K562 (cell line): ENCODE data around the gene SLC22A24. TPM values are rescaled to one million over a fixed set of nuclear protein-coding genes. Genes with fewer than 3 reads are reported as not detected.

Source experiments
- ATAC-seq: fragments of 200-7000 bp; cut with Tn5 transposase; 3 replicates; pipeline ENCODE4 v1.9.1; 2020; ENCODE audit warnings: moderate library complexity
- BruUV-seq: library from RNA; stranded (reverse); fragments of 400-500 nt; replicated peaks from 2 replicates; lab custom pipeline; 2021; lab: Mats Ljungman, UMichigan
- CTCF ChIA-PET: fragments of 300-600 bp; formaldehyde crosslinking; extraction: SDS; loops from one replicate; lab custom pipeline; 2021; ENCODE audit warnings: low intra/inter-chr PET ratio; lab: Yijun Ruan, JAX
- POLR2A ChIA-PET: fragments of 300-600, 350-650 bp; sonication (Branson Sonifier 250); formaldehyde crosslinking; extraction: SDS; loops from one replicate; lab custom pipeline; 2021; ENCODE audit warnings: antibody characterized with exemption, inconsistent platforms; lab: Yijun Ruan, JAX
- DNase-seq, 4 experiments: peaks; one replicate each; pipeline versions ENCODE4 v3.0.0 to v3.0.0-alpha.2; 2011 to 2018; ENCODE audit warnings: low spot score in 3 of 4, mixed read lengths in 3 of 4; ENCODE audit errors: extremely low read depth in 1 of 4
- FAIRE-seq: peaks from 2 replicates; lab custom pipeline; 2011; peaks lifted over from hg19 to GRCh38; lab: Jason Lieb, UNC
- H2AFZ ChIP-seq: 2 replicates; pipeline ENCODE4 v1.6.0; 2011; ENCODE audit warnings: low read depth, low read length, control low read depth, inconsistent platforms
- H3K27ac ChIP-seq: fragments of 200-600 bp; 3 replicates; pipeline ENCODE4 v1.8.0; 2011; ENCODE audit warnings: low read depth, mild to moderate bottlenecking, control low read depth, inconsistent platforms, low read length, moderate library complexity, mixed read lengths; ENCODE audit errors: extremely low read depth
- H3K27me3 ChIP-seq, 2 experiments: fragments of 300-600 bp in 1 of 2; 2 replicates in 1 of 2; 3 replicates in 1 of 2; pipeline versions ENCODE4 v1.6.0 to v1.8.0; 2011; ENCODE audit warnings: inconsistent platforms in 2 of 2, low read length in 2 of 2, mild to moderate bottlenecking in 1 of 2, mixed read lengths in 1 of 2, moderate library complexity in 1 of 2; ENCODE audit not compliant: control insufficient read depth in 2 of 2, insufficient read depth in 2 of 2
- H3K36me3 ChIP-seq: fragments of 300-600 bp; 3 replicates; pipeline ENCODE4 v1.8.0; 2011; ENCODE audit warnings: mild to moderate bottlenecking, low read length, inconsistent platforms; ENCODE audit not compliant: control insufficient read depth, insufficient read depth
- H3K4me1 ChIP-seq, 2 experiments: fragments of 200-600 bp in 1 of 2; replicated peaks in 1 of 2; 2 replicates in 1 of 2; 3 replicates in 1 of 2; pipeline versions ENCODE4 v1.5.1 to v1.8.0; 2011; ENCODE audit warnings: inconsistent platforms in 2 of 2, low read length in 2 of 2, mild to moderate bottlenecking in 1 of 2, mixed read lengths in 1 of 2, moderate library complexity in 1 of 2; ENCODE audit not compliant: control insufficient read depth in 2 of 2, insufficient read depth in 2 of 2
- H3K4me2 ChIP-seq: 2 replicates; pipeline ENCODE4 v1.6.1; 2011; ENCODE audit warnings: low read length, control low read depth, inconsistent platforms, mixed read lengths; ENCODE audit not compliant: insufficient read depth
- H3K4me3 ChIP-seq: fragments of 200-600 bp; sonication (generic), shearing (Covaris generic); 2 replicates; pipeline ENCODE4 v1.5.1; 2016; ENCODE audit warnings: control low read depth, inconsistent platforms
- H3K79me2 ChIP-seq: fragments of 200-600 bp; 3 replicates; pipeline ENCODE4 v1.8.0; 2011; ENCODE audit warnings: low read length, inconsistent platforms; ENCODE audit not compliant: control insufficient read depth, insufficient read depth
- H3K9ac ChIP-seq, 2 experiments: 2 replicates each; pipeline versions ENCODE4 v1.6.0 to v1.6.1; 2011; ENCODE audit warnings: low read depth in 2 of 2, low read length in 2 of 2, control low read depth in 1 of 2, inconsistent platforms in 1 of 2, mild to moderate bottlenecking in 1 of 2, mixed read lengths in 1 of 2; ENCODE audit not compliant: insufficient read depth in 1 of 2
- H3K9me1 ChIP-seq: one replicate; pipeline ENCODE4 v1.6.0; 2011; ENCODE audit warnings: inconsistent platforms, mild to moderate bottlenecking, low read length, moderate library complexity; ENCODE audit not compliant: control insufficient read depth, insufficient read depth
- H3K9me3 ChIP-seq: replicated peaks from 2 replicates; pipeline ENCODE4 v1.5.1; 2011; ENCODE audit warnings: low read depth, low read length, inconsistent platforms; ENCODE audit not compliant: control insufficient read depth, insufficient read depth
- H4K20me1 ChIP-seq: replicated peaks from 2 replicates; pipeline ENCODE4 v1.6.1; 2011; ENCODE audit warnings: low read length, inconsistent platforms, mixed read lengths; ENCODE audit not compliant: control insufficient read depth, insufficient read depth
- KAT2B ChIP-seq: IDR thresholded peaks from one replicate; pipeline ENCODE4 v1.6.1; 2012; ENCODE audit warnings: low read depth, mild to moderate bottlenecking, control low read depth, inconsistent platforms, low read length, moderate library complexity
- MCM7 ChIP-seq, 2 experiments: fragments of 450-650 bp; IDR thresholded peaks; 2 replicates each; pipeline ENCODE4 v1.6.1; 2016 to 2018
- NCOA6 ChIP-seq: fragments of 450-650 bp; IDR thresholded peaks from 2 replicates; pipeline ENCODE4 v1.6.1; 2017; ENCODE audit warnings: mild to moderate bottlenecking
- PTRF ChIP-seq: fragments of 450-650 bp; IDR thresholded peaks from 2 replicates; pipeline ENCODE4 v1.6.1; 2016; ENCODE audit warnings: mild to moderate bottlenecking, missing genetic modification characterization, missing compliant biosample characterization
- SETDB1 ChIP-seq: IDR thresholded peaks from one replicate; pipeline ENCODE4 v1.6.1; 2012; ENCODE audit warnings: low read length, control low read depth, inconsistent platforms
- SRSF7 ChIP-seq: fragments of 200-400 bp; formaldehyde crosslinking; optimal IDR thresholded peaks from 2 replicates; pipeline ENCODE3; 2017; ENCODE audit warnings: mild to moderate bottlenecking, low read depth, low read length
- TCFL5 ChIP-seq: fragments of 250-450 bp; sonication (Bioruptor Pico); conservative IDR thresholded peaks from 2 replicates; pipeline ENCODE4 v1.6.1; 2021; ENCODE audit warnings: mild to moderate bottlenecking, moderate library complexity, matching md5 sums
- ZBED1 ChIP-seq: IDR thresholded peaks from 2 replicates; pipeline ENCODE4 v1.6.1; 2014
- ZNF354B ChIP-seq: fragments of 250-450 bp; sonication (Bioruptor Pico); IDR thresholded peaks from 2 replicates; pipeline ENCODE4 v1.4.0; 2020
- ZNF449 ChIP-seq: fragments of 250-450 bp; sonication (Bioruptor Pico); IDR thresholded peaks from 2 replicates; pipeline ENCODE4 v1.8.0; 2022; ENCODE audit warnings: moderate library complexity, mild to moderate bottlenecking, inconsistent platforms
- WGBS: fragments of 100-300 bp; shearing (Covaris generic); methylation state at CpG from one replicate; pipeline ENCODE4 v1.1.6; 2016; ENCODE audit warnings: low coverage, mixed read lengths; ENCODE audit not compliant: insufficient coverage; ENCODE audit errors: missing lambda C conversion rate; 5-methylcytosine and 5-hydroxymethylcytosine counted together
- in situ Hi-C: fragments of 300-500 bp; cut with MboI; formaldehyde crosslinking; loops from 4 replicates; pipeline ENCODE4 v1.15.0; 2018; ENCODE audit warnings: inconsistent platforms, mixed read lengths
- intact Hi-C: fragments of 100-400 bp; cut with micrococcal nuclease; formaldehyde crosslinking; loops from 2 replicates; pipeline ENCODE4 v1.14.2; 2022
- polyA plus RNA-seq, 8 experiments: library from polyadenylated mRNA; depleted of rRNA in 4 of 8; stranded (reverse) in 5 of 8; unstranded in 3 of 8; fragments of >200 nt; fragmentation: Nextera tagmentation in 2 of 8; fragmentation: Illumina TruSeq in 1 of 8; extraction: Ambion mirVana in 2 of 8; extraction: Trizol in 1 of 8; gene quantifications; 2 replicates each; pipeline versions ENCODE4 v1.2.1 to v1.2.3, GENCODE V29; 2011 to 2014; ENCODE audit warnings: inconsistent platforms in 1 of 8, missing spikeins in 1 of 8
- total RNA-seq, 7 experiments: library from RNA; depleted of rRNA in 6 of 7; stranded (reverse); fragments of >200 nt in 6 of 7; fragmentation: Illumina TruSeq in 2 of 7; extraction: Trizol in 2 of 7; gene quantifications; 2 replicates each; pipeline versions ENCODE4 v1.2.1 to v1.2.3, GENCODE V29; 2011 to 2021; ENCODE audit warnings: low replicate concordance in 1 of 7

SLC22A24 gene
- total and polyA plus RNA-seq, 9 of the 15 experiments (the other 6 are each of a cell fraction or from before 2014, with no cell fraction given) = not detected

- Histone ChIP-seq H3K4me3 (no peak overlapping the region), H3K79me2 (no peaks in the 10 kb centered on the region), H3K9me1 (no peaks in the 10 kb centered on the region), H3K9ac (no peak overlapping the region), H3K27me3 (no peaks in the 10 kb centered on the region), H3K4me1 (no peaks in the 10 kb centered on the region), H3K4me2 (no peak overlapping the region), H2AFZ (no peak overlapping the region), H3K36me3 (no peaks in the 10 kb centered on the region), H4K20me1 (no peaks in the 10 kb centered on the region), H3K9me3 (no peaks in the 10 kb centered on the region), H3K27ac (no peak overlapping the region)
- ChIA-PET CTCF (no interaction called here), POLR2A (interaction anchor here (1.0 to 1.3 kb wide), 2 partner anchors 16 to 48 kb away, joined by 3 to 4 read pairs; no protein-coding TSS in a partner anchor)
- in situ Hi-C loops (no loop called here), intact Hi-C loops (no loop called here)
- WGBS = 0% methylated on average over 1 of the region's 1 CpG
- no peak for DNase-seq
- TF ChIP-seq ZNF449 (CRISPR knock-in tag) = no peak
- no peak for TF ChIP-seq KAT2B
- TF ChIP-seq TCFL5 = no peak
- TF ChIP-seq ZBED1 = no peak
- TF ChIP-seq MCM7 (IDR thresholded peaks at IDR 0.05) = no peak
- TF ChIP-seq SRSF7 = no peak
- no peak for TF ChIP-seq NCOA6
- TF ChIP-seq PTRF (tag) = no peak
- TF ChIP-seq SETDB1 = no peak
- no peak for TF ChIP-seq ZNF354B (CRISPR knock-in tag)
- no TSS peak for BruUV-seq
- no peak for ATAC-seq
- no peak for FAIRE-seq
Measured at GRCh38 chr11:63179432-63180041, 35.5 kb upstream of the SLC22A24 start.
